ENCODE results near the gene RNU1-2. TPM values are rescaled to one million over a fixed set of nuclear protein-coding genes. Genes with fewer than 3 reads are reported as not detected.
"Not testable (repeated sequence)": the region's sequence is repeated elsewhere in the genome, so short reads cannot be mapped to it uniquely, and the experiment has no call there.

Gene RNU1-2
- total RNA-seq, 1 donor from 2014 or later, result 3,598 TPM

DNA sequence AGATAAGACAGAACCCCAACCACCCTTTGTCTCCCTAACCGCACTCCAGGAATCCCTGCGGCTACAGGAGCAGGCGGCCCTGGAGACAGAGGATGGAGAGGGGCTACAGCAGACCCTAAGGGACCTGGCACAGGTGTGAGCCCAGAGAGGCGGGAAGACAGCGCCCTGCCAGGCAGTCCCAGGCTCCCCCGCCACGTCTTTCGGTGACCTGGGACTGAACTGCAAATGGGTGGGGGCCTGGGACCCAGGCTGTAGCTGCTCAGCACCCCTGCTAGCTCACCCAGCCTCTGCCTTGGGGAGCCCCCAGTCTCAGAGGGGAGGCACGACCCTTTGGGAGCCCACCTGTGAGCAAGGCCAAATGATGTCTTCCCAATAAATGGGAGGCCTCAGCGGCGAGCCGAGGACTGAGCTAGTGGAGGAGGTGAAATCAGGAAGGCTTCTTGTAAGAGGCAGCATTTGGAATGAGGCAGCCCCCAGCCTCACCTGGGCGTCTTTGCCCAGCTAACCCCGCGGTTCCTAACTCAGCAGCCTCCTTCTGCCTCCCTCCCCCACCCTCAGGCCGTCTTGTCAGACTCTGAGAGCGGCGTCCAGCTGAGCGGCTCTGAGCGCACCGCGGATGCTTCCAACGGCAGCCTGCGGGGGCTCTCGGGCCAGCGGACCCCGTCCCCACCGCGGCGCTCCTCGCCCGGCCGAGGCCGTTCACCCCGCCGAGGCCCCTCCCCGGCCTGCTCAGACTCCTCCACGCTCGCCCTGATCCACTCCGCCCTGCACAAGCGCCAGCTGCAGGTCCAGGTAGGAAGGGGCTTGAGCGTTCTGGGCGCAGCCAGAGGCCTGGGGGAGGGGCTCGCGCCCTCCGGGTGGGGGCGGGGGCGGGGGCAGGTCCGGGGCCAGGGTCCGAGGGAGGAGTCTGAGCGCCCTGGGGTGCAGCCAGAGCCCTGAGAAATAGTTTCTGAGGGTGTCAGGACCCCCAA, 42.9 kb downstream of the RNU1-2 start:
- Mint-ChIP-seq H3K27me3 (ENCODE audit: unreplicated experiment) (peaks cover 5% of the 10 kb centered on the region), H3K4me3 (ENCODE audit: unreplicated experiment) (no peak overlapping the region), H3K27ac (ENCODE audit: unreplicated experiment) (no peak overlapping the region), H3K9me3 (ENCODE audit: unreplicated experiment) (peaks cover 1% of the 10 kb centered on the region), H3K4me1 (ENCODE audit: low read depth, unreplicated experiment) (no peaks in the 10 kb centered on the region), H3K36me3 (ENCODE audit: unreplicated experiment) (no peaks in the 10 kb centered on the region)
- TF ChIP-seq CTCF (IDR thresholded peaks at IDR 0.05; ENCODE audit: partially characterized antibody, unreplicated experiment), result no peak
- peak; percentile 71 for DNase-seq

- H3K27ac Mint-ChIP-seq (ENCODE audit: unreplicated experiment); H3K36me3 Mint-ChIP-seq (ENCODE audit: unreplicated experiment); H3K27me3 Mint-ChIP-seq (ENCODE audit: unreplicated experiment); H3K9me3 Mint-ChIP-seq (ENCODE audit: unreplicated experiment); H3K4me1 Mint-ChIP-seq (ENCODE audit: low read depth, unreplicated experiment); H3K4me3 Mint-ChIP-seq (ENCODE audit: unreplicated experiment): not testable (repeated sequence)
- DNase-seq, result peak; percentile 57
Measured at GRCh38 chr1:16939386-16940180, 43.8 kb downstream of the RNU1-2 start.

DNA sequence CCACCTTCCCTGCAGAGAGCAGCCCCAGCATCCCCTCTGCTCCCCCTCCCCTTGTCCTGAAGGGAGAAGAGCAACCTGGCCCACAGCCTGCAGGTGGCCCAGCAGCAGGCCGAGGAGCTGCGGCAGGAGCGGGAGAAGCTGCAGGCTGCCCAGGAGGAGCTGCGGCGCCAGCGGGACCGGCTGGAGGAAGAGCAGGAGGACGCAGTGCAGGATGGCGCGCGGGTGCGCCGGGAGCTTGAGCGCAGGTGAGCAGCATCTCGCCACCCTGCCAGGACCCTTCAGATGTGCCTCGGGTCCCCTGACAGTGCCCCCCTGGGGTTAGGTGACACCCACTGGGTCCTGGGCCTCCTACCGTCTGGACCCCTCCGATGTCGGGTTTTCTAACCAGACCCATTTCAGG, 48.3 kb downstream of the RNU1-2 start:
- Mint-ChIP-seq H3K9me3 (ENCODE audit: unreplicated experiment) (no peaks in the 10 kb centered on the region), H3K27ac (ENCODE audit: unreplicated experiment) (no peak overlapping the region), H3K4me3 (ENCODE audit: unreplicated experiment) (no peak overlapping the region), H3K4me1 (ENCODE audit: low read depth, unreplicated experiment) (no peaks in the 10 kb centered on the region), H3K36me3 (ENCODE audit: unreplicated experiment) (no peaks in the 10 kb centered on the region), H3K27me3 (ENCODE audit: unreplicated experiment) (peaks cover 6% of the 10 kb centered on the region)
- no peak for DNase-seq
- TF ChIP-seq CTCF (IDR thresholded peaks at IDR 0.05; ENCODE audit: partially characterized antibody, unreplicated experiment), result no peak

- H3K36me3 Mint-ChIP-seq (ENCODE audit: unreplicated experiment); DNase-seq; H3K27me3 Mint-ChIP-seq (ENCODE audit: unreplicated experiment); H3K4me1 Mint-ChIP-seq (ENCODE audit: low read depth, unreplicated experiment); H3K9me3 Mint-ChIP-seq (ENCODE audit: unreplicated experiment); H3K4me3 Mint-ChIP-seq (ENCODE audit: unreplicated experiment); H3K27ac Mint-ChIP-seq (ENCODE audit: unreplicated experiment): not testable (repeated sequence)
Measured at GRCh38 chr1:16945512-16945911, 49.7 kb downstream of the RNU1-2 start.

Small RNA genes within 50 kb of the gene (microRNA-seq; reads per million reads assigned to microRNA genes)
- not detected for gene MIR3675 (ENCODE audit: unreplicated experiment)

Other genes with a start within 250 kb of the RNU1-2 start
- 3,598 TPM for gene RNU1-3, start 229.0 kb upstream of the RNU1-2 start, total RNA-seq (ENCODE audit: unreplicated experiment)
- 3,598 TPM for gene RNU1-4, start 155.5 kb upstream of the RNU1-2 start, total RNA-seq (ENCODE audit: unreplicated experiment)
- gene CROCC, start 26.0 kb downstream of the RNU1-2 start, total RNA-seq (ENCODE audit: unreplicated experiment), result 50.9 TPM
- 2.1 TPM for gene MFAP2, start 84.6 kb downstream of the RNU1-2 start, total RNA-seq (ENCODE audit: unreplicated experiment)
- 65.0 TPM for gene ATP13A2, start 115.9 kb downstream of the RNU1-2 start, total RNA-seq (ENCODE audit: unreplicated experiment)
- gene SDHB, start 158.1 kb downstream of the RNU1-2 start, total RNA-seq (ENCODE audit: unreplicated experiment), result 58.9 TPM
- 0.74 TPM for gene PADI2, start 223.5 kb downstream of the RNU1-2 start, total RNA-seq (ENCODE audit: unreplicated experiment)

Data from glutamatergic neuron (in vitro differentiated cells).